ENCODE measurements around the gene PLEKHG1. TPM values are rescaled to one million over a fixed set of nuclear protein-coding genes. Genes with fewer than 3 reads are reported as not detected.

Gene PLEKHG1
- total RNA-seq, 1 donor, result 0.36 TPM

GRCh38 chr6:150615967-150616366 lies 16.3 kb downstream of the PLEKHG1 start:
- H3K9me3 ChIP-seq (ENCODE audit: low read depth, low read length), result no peaks in the 10 kb centered on the region
- DNase-seq (ENCODE audit: insufficient read length, low spot score, missing footprints), result no peak
- H3K4me2 ChIP-seq (ENCODE audit: insufficient read depth, low read length), result no peak overlapping the region
- no peaks in the 10 kb centered on the region for H3K79me2 ChIP-seq (ENCODE audit: insufficient read depth, low read length)
- TF ChIP-seq CTCF (IDR thresholded peaks at IDR 0.05; ENCODE audit: extremely low read depth, low read depth, low read length), result no peak
- H2AFZ ChIP-seq (ENCODE audit: low read length), result no peak overlapping the region
- no peaks in the 10 kb centered on the region for H3K4me1 ChIP-seq (ENCODE audit: insufficient read depth, low read length)
- H3K36me3 ChIP-seq (ENCODE audit: insufficient read depth, low read length), result no peaks in the 10 kb centered on the region
- H3K27me3 ChIP-seq (ENCODE audit: insufficient read depth, low read length), result peaks cover 3% of the 10 kb centered on the region
- H3K27ac ChIP-seq (ENCODE audit: low read depth, low read length), result no peak overlapping the region
- no peaks in the 10 kb centered on the region for H4K20me1 ChIP-seq (ENCODE audit: insufficient read depth, low read length)
- no peak overlapping the region for H3K4me3 ChIP-seq (ENCODE audit: insufficient read depth, low read length)

- Histone ChIP-seq H3K4me2 (ENCODE audit: insufficient read depth, low read length) (no peak overlapping the region), H3K27me3 (ENCODE audit: insufficient read depth, low read length) (no peaks in the 10 kb centered on the region), H3K36me3 (ENCODE audit: insufficient read depth, low read length) (no peaks in the 10 kb centered on the region), H3K79me2 (ENCODE audit: insufficient read depth, low read length) (no peaks in the 10 kb centered on the region), H3K27ac (ENCODE audit: low read depth, low read length) (no peak overlapping the region), H3K4me3 (ENCODE audit: insufficient read depth, low read length) (no peak overlapping the region), H3K4me1 (ENCODE audit: insufficient read depth, low read length) (no peaks in the 10 kb centered on the region), H2AFZ (ENCODE audit: low read length) (no peak overlapping the region), H4K20me1 (ENCODE audit: insufficient read depth, low read length) (no peaks in the 10 kb centered on the region), H3K9me3 (ENCODE audit: low read depth, low read length) (no peaks in the 10 kb centered on the region)
- no peak for DNase-seq (ENCODE audit: insufficient read length, low spot score, missing footprints)
- no peak for TF ChIP-seq CTCF (IDR thresholded peaks at IDR 0.05; ENCODE audit: extremely low read depth, low read depth, low read length)
Observed at GRCh38 chr6:150616586-150616985, 16.9 kb downstream of the PLEKHG1 start.

- H3K4me2 ChIP-seq (ENCODE audit: insufficient read depth, low read length), result no peak overlapping the region
- TF ChIP-seq CTCF (IDR thresholded peaks at IDR 0.05; ENCODE audit: extremely low read depth, low read depth, low read length), result no peak
Observed at GRCh38 chr6:150617062-150617461, 17.4 kb downstream of the PLEKHG1 start.

GRCh38 chr6:150617496-150618460 lies 18.1 kb downstream of the PLEKHG1 start:
- Histone ChIP-seq H3K79me2 (ENCODE audit: insufficient read depth, low read length) (no peaks in the 10 kb centered on the region), H3K27ac (ENCODE audit: low read depth, low read length) (no peak overlapping the region), H3K4me3 (ENCODE audit: insufficient read depth, low read length) (no peak overlapping the region), H3K27me3 (ENCODE audit: insufficient read depth, low read length) (no peaks in the 10 kb centered on the region), H2AFZ (ENCODE audit: low read length) (no peak overlapping the region), H3K9me3 (ENCODE audit: low read depth, low read length) (no peaks in the 10 kb centered on the region), H3K36me3 (ENCODE audit: insufficient read depth, low read length) (no peaks in the 10 kb centered on the region), H4K20me1 (ENCODE audit: insufficient read depth, low read length) (no peaks in the 10 kb centered on the region), H3K4me2 (ENCODE audit: insufficient read depth, low read length) (no peak overlapping the region), H3K4me1 (ENCODE audit: insufficient read depth, low read length) (no peaks in the 10 kb centered on the region)
- no peak for DNase-seq (ENCODE audit: insufficient read length, low spot score, missing footprints)
- no peak for TF ChIP-seq CTCF (IDR thresholded peaks at IDR 0.05; ENCODE audit: extremely low read depth, low read depth, low read length)

More at GRCh38 chr6:150617062-150617461, 17.4 kb downstream of the PLEKHG1 start:
- no peak overlapping the region for H2AFZ ChIP-seq (ENCODE audit: low read length)
- no peak for DNase-seq (ENCODE audit: insufficient read length, low spot score, missing footprints)
- no peaks in the 10 kb centered on the region for H3K79me2 ChIP-seq (ENCODE audit: insufficient read depth, low read length)
- no peaks in the 10 kb centered on the region for H3K9me3 ChIP-seq (ENCODE audit: low read depth, low read length)
- no peaks in the 10 kb centered on the region for H4K20me1 ChIP-seq (ENCODE audit: insufficient read depth, low read length)
- no peaks in the 10 kb centered on the region for H3K36me3 ChIP-seq (ENCODE audit: insufficient read depth, low read length)
- no peak overlapping the region for H3K4me3 ChIP-seq (ENCODE audit: insufficient read depth, low read length)
- H3K4me1 ChIP-seq (ENCODE audit: insufficient read depth, low read length), result no peaks in the 10 kb centered on the region
- H3K27me3 ChIP-seq (ENCODE audit: insufficient read depth, low read length), result no peaks in the 10 kb centered on the region
- H3K27ac ChIP-seq (ENCODE audit: low read depth, low read length), result no peak overlapping the region
